T-helper 17 cell (primary cell): ENCODE data around the gene MAOA. TPM values are rescaled to one million over a fixed set of nuclear protein-coding genes. Genes with fewer than 3 reads are reported as not detected.
A peak's percentile ranks its signal among the peaks of the same experiment; 100 is the strongest.
"Not testable (repeated sequence)": the region's sequence is repeated elsewhere in the genome, so short reads cannot be mapped to it uniquely, and the experiment has no call there.

Experiments
- ATAC-seq: fragments of 150-1000 bp; cut with Tn5 transposase; 2 replicates; pipeline ENCODE4 v1.10.0; 2021; ENCODE audit warnings: mild to moderate bottlenecking, moderate library complexity
- DNase-seq, 3 donors: peaks; one replicate each; pipeline versions ENCODE4 v3.0.0 to v3.0.0-alpha.2; 2020 to 2021
- H3K9me3 ChIP-seq: one replicate; pipeline ENCODE4 v1.7.0; 2013; ENCODE audit warnings: low read length, mild to moderate bottlenecking; ENCODE audit not compliant: control insufficient read depth, poor library complexity, severe bottlenecking
- H3K27ac Mint-ChIP-seq: one replicate; pipeline ENCODE4 v1.8.0; 2022; ENCODE audit warnings: mild to moderate bottlenecking, moderate library complexity, mixed read lengths
- H3K27me3 Mint-ChIP-seq: one replicate; pipeline ENCODE4 v1.8.0; 2022; ENCODE audit warnings: mixed read lengths
- H3K36me3 Mint-ChIP-seq: one replicate; pipeline ENCODE4 v1.8.0; 2022; ENCODE audit warnings: low read depth, mixed read lengths
- H3K4me1 Mint-ChIP-seq: one replicate; pipeline ENCODE4 v1.8.0; 2022; ENCODE audit warnings: mild to moderate bottlenecking, mixed read lengths
- H3K4me3 Mint-ChIP-seq: one replicate; pipeline ENCODE4 v1.8.0; 2022; ENCODE audit warnings: mild to moderate bottlenecking, moderate library complexity, mixed read lengths
- total RNA-seq, 4 donors: library from RNA in 2 of 4; stranded (reverse) in 2 of 4; gene quantifications; one replicate each; pipeline ENCODE4 v1.2.3 and lab custom pipeline; 2022 to 2026

The MAOA gene
- under 1 TPM in 1 of 2 donors, not detected in 1; 0.10 TPM for total RNA-seq
- 0.60 to 0.93 reads per million in 2 donors for total RNA-seq (lab: John Stamatoyannopoulos, UW)

GRCh38 chrX:43656005-43656494, at the start of gene MAOA:
Gene MAOA, plus strand, starts transcription at chrX:43656299. Its CDS starts 43 bp downstream, at chrX:43656342.
- Mint-ChIP-seq H3K4me3 (peak within 1 kb of the TSS; percentile 89), H3K27ac (peak within 1 kb of the TSS; percentile 88), H3K27me3 (no peaks in the 10 kb centered on the region), H3K36me3 (no peaks in the 10 kb centered on the region), H3K4me1 (peaks cover 9% of the 10 kb centered on the region)
- ATAC-seq (no peak), DNase-seq (peak; percentile 4 to 34 (median 21))
- H3K9me3 ChIP-seq, result no peaks in the 10 kb centered on the region

DNA sequence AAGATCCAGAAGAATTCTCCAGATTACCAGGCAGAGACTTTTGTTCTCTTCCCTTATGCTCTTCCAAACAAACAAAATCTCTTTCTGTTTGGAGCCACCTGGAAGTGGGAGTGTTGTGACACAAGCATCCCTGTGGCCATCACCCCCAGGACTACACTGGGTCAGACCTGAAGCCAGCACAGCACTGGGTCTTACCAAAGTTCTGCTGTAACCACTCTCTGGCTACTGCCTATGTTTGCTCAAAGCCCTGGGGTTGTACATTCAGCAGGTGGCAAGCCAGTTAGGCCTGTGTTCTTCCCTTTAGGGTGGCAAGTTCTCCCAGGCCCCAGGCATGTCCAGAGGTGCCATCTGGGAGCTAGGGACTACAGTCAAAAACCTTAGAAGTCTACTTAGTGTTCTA, 43.7 kb upstream of the MAOA start:
- ATAC-seq (no peak), DNase-seq (no peak)
- peaks cover 14% of the 10 kb centered on the region for H3K27me3 Mint-ChIP-seq
- no peaks in the 10 kb centered on the region for H3K9me3 ChIP-seq
- peaks cover 4% of the 10 kb centered on the region for H3K36me3 Mint-ChIP-seq
- H3K27ac Mint-ChIP-seq, result no peak overlapping the region
- H3K4me3 Mint-ChIP-seq, result no peak overlapping the region
- no peaks in the 10 kb centered on the region for H3K4me1 Mint-ChIP-seq

GRCh38 chrX:43615660-43616059, 40.4 kb upstream of the MAOA start:
- Mint-ChIP-seq H3K27me3 (peaks cover 14% of the 10 kb centered on the region), H3K4me3 (no peak overlapping the region), H3K36me3 (peaks cover 4% of the 10 kb centered on the region)

GRCh38 chrX:43618366-43619205, 37.5 kb upstream of the MAOA start:
- DNase-seq (no peak), ATAC-seq (no peak)
- Mint-ChIP-seq H3K4me1 (peaks cover 2% of the 10 kb centered on the region), H3K4me3 (no peak overlapping the region), H3K36me3 (peaks cover 4% of the 10 kb centered on the region), H3K27me3 (peaks cover 14% of the 10 kb centered on the region), H3K27ac (no peak overlapping the region)
- no peaks in the 10 kb centered on the region for H3K9me3 ChIP-seq

More at GRCh38 chrX:43615660-43616059, 40.4 kb upstream of the MAOA start:
- peaks cover 2% of the 10 kb centered on the region for H3K4me1 Mint-ChIP-seq
- no peak overlapping the region for H3K27ac Mint-ChIP-seq
- no peaks in the 10 kb centered on the region for H3K9me3 ChIP-seq
- DNase-seq (no peak), ATAC-seq (no peak)

DNA sequence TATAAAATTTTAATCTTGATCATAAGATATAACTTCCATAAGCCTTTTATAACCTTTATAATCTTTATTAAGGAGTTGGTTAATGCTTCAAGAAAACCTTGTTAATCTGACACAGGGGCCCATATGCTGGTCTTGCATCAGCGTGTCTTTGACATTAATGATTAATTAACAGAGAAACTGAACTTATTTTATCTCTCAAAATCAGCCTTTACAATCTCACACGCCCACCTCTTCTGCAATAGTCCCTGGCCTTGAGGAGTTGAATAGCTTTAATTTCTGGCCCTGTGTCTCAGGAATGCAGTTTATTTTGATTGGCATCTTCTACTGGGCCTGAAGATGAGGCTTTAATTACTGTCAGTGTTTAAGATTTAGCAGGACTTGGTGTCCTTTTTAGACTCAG, 36.2 kb upstream of the MAOA start:
- not testable (repeated sequence) for H3K4me3 Mint-ChIP-seq, H3K9me3 ChIP-seq, ATAC-seq, H3K27ac Mint-ChIP-seq, DNase-seq, H3K36me3 Mint-ChIP-seq, H3K4me1 Mint-ChIP-seq
- H3K27me3 Mint-ChIP-seq, result peaks cover 14% of the 10 kb centered on the region

DNA sequence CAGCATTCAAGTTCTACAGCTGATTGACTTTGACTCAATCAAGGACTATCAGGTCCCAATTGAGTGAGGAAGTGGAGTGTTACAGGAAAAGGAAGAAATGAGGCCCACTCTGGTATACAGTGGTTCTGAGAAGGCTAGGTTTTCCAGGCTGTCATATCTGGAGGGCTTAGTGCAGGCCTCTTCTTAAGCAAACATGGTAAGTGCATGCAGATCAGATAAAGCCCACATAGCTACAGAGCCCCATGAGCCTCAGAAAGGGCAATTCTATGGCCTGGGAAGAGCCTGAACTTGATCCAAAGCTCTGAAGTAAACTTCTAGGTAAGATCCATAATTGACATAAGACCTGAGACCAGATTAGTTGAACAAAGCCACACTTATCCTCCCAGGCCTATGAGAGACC, 29.0 kb upstream of the MAOA start:
- H3K4me1 Mint-ChIP-seq, result no peaks in the 10 kb centered on the region
- H3K36me3 Mint-ChIP-seq, result no peaks in the 10 kb centered on the region
- no peak overlapping the region for H3K4me3 Mint-ChIP-seq
- no peaks in the 10 kb centered on the region for H3K27me3 Mint-ChIP-seq
- ATAC-seq, result no peak
- no peak overlapping the region for H3K27ac Mint-ChIP-seq
- DNase-seq, result no peak
- no peaks in the 10 kb centered on the region for H3K9me3 ChIP-seq

DNA sequence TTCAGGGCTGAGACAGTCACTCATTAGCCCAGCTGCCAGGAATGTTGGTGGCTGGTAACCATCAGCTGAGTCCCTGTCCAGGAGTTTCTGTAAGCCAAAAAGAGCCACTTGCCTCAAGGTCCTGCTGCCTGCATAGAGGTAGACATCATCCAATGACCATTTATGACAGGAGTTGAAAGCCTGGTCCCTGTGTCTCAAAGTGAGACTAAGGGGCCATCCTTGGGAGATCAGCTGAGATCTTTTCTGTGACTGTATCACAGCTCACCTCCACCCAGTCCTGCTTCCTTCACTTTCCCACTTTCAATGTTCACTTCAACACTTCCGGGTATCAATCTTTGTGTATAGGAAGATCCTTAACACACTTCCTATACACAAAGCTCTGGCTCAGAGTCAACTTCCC, 28.4 kb upstream of the MAOA start:
- Mint-ChIP-seq H3K4me1 (no peaks in the 10 kb centered on the region), H3K4me3 (no peak overlapping the region), H3K27me3 (no peaks in the 10 kb centered on the region), H3K27ac (no peak overlapping the region), H3K36me3 (no peaks in the 10 kb centered on the region)
- DNase-seq (no peak), ATAC-seq (no peak)
- H3K9me3 ChIP-seq, result no peaks in the 10 kb centered on the region

DNA sequence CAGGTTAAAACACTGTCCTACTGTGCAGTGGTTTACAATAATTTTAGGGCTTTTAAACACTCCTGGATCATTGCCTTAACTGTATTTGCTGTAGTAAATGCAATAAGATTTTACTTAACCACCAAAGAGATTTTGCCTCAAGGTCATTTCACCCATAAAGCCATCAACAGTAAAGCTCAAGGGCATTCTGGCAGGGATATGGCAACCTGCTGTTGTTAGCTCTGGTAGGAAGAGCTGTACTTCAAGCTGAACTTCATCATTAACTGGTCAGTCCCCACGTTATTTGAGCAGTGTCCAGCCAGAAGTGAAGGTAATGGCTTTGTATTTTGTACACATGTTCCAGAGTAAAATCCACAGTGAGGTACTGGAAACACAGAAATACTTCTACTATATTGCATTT, 26.9 kb upstream of the MAOA start:
- no peak for ATAC-seq
- H3K36me3 Mint-ChIP-seq, result no peaks in the 10 kb centered on the region
- H3K9me3 ChIP-seq, result no peaks in the 10 kb centered on the region
- no peak overlapping the region for H3K27ac Mint-ChIP-seq
- H3K4me3 Mint-ChIP-seq, result no peak overlapping the region
- no peaks in the 10 kb centered on the region for H3K4me1 Mint-ChIP-seq
- DNase-seq, result no peak
- no peaks in the 10 kb centered on the region for H3K27me3 Mint-ChIP-seq

DNA sequence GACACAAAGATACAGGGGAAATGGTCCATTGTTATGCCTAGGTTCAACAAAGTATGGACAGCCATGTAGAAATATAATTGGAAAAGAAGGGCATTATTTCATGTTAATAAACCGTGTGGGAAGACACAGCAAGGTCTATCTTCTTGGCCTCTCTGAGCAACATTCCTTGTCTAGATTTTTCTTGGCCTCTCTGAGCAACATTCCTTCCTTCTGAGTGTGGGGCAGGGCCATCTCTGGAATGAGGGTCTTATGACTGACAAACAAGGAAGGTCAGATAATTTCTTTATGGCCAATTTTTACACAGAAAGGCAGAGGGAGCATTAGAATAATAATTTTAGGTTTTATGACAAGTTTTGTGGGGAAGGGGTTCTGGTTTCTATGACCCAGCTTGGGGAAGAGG, 24.3 kb upstream of the MAOA start:
- Mint-ChIP-seq H3K27ac (no peak overlapping the region), H3K4me3 (no peak overlapping the region), H3K4me1 (no peaks in the 10 kb centered on the region), H3K36me3 (no peaks in the 10 kb centered on the region), H3K27me3 (peaks cover 10% of the 10 kb centered on the region)
- no peak for ATAC-seq
- no peak for DNase-seq
- H3K9me3 ChIP-seq, result no peaks in the 10 kb centered on the region

- ATAC-seq, result no peak
- H3K4me3 Mint-ChIP-seq, result no peak overlapping the region
- no peaks in the 10 kb centered on the region for H3K4me1 Mint-ChIP-seq
- peaks cover 10% of the 10 kb centered on the region for H3K27me3 Mint-ChIP-seq
- DNase-seq, result no peak
- H3K27ac Mint-ChIP-seq, result no peak overlapping the region
- H3K9me3 ChIP-seq, result no peaks in the 10 kb centered on the region
- no peaks in the 10 kb centered on the region for H3K36me3 Mint-ChIP-seq
Observed at GRCh38 chrX:43633081-43633480, 23.0 kb upstream of the MAOA start.

DNA sequence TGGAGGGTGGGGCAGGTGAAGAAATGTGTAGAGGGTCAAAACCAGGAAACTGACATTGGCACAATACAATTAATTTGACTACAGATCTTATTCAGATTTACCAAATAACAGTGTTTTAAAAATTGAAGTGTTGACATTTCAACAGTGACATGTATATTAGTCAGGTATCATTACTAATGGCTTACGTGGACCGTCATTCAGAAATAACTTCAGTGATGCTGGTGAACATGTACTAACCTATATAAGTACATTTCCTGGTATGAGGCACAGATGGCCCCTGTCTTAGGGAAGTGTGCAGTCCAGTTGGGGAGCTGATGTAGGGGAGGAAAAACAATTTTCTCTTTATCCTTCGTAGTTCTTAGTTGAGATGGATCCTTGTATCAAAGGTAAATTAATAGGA, 22.3 kb upstream of the MAOA start:
- no peak overlapping the region for H3K27ac Mint-ChIP-seq
- H3K4me3 Mint-ChIP-seq, result no peak overlapping the region
- no peaks in the 10 kb centered on the region for H3K36me3 Mint-ChIP-seq
- DNase-seq (no peak), ATAC-seq (no peak)
- H3K4me1 Mint-ChIP-seq, result no peaks in the 10 kb centered on the region
- no peaks in the 10 kb centered on the region for H3K9me3 ChIP-seq
- H3K27me3 Mint-ChIP-seq, result peaks cover 10% of the 10 kb centered on the region

DNA sequence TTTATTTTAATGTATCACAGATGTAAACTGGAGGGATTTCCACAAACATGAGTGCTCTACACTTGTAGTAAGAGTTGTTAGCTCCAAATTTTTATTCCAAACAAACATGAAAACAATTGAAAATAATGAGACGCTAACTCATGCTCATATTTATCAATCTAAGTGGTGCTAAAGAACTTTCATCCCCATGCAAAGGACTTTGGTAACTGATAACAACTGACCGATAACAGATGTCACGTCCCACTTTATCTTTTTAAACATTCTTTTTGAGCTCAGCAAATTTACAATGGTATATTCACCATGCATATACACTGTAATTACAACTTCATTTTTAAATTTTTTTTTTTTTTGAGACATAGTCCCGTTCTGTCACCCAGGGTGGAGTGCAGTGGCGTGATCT, 15.6 kb upstream of the MAOA start:
- ATAC-seq, result no peak
- H3K4me1 Mint-ChIP-seq, result no peaks in the 10 kb centered on the region
- no peak overlapping the region for H3K27ac Mint-ChIP-seq
- no peak for DNase-seq
- peaks cover 11% of the 10 kb centered on the region for H3K27me3 Mint-ChIP-seq
- no peaks in the 10 kb centered on the region for H3K9me3 ChIP-seq
- H3K4me3 Mint-ChIP-seq, result no peak overlapping the region
- no peaks in the 10 kb centered on the region for H3K36me3 Mint-ChIP-seq

GRCh38 chrX:43641691-43642090, 14.4 kb upstream of the MAOA start:
- no peaks in the 10 kb centered on the region for H3K9me3 ChIP-seq
- ATAC-seq, result no peak
- no peaks in the 10 kb centered on the region for H3K4me1 Mint-ChIP-seq
- no peak overlapping the region for H3K4me3 Mint-ChIP-seq
- no peak for DNase-seq
- peaks cover 7% of the 10 kb centered on the region for H3K27me3 Mint-ChIP-seq
- no peak overlapping the region for H3K27ac Mint-ChIP-seq
- H3K36me3 Mint-ChIP-seq, result no peaks in the 10 kb centered on the region

DNA sequence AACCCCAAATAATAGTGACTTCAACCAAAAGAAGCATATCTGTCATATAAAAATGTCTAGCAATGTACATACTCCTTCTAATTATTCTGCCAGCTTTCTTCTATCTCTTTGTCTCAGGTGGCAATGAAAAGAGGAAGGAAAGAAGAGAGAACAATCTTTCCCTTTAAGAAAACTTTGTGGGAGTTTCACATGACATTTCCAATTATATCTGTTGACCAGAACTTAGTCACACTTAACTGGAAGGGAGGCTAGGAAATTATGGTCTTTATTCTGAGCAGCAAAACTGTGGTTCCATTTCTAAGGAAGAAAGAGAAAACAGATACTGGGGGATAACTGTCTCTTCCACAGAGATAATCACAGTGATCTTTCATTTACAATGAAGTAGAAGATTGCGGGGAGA, 12.9 kb upstream of the MAOA start:
- H3K4me3 Mint-ChIP-seq, result no peak overlapping the region
- H3K4me1 Mint-ChIP-seq, result no peaks in the 10 kb centered on the region
- H3K27ac Mint-ChIP-seq, result no peak overlapping the region
- ATAC-seq, result no peak
- no peaks in the 10 kb centered on the region for H3K36me3 Mint-ChIP-seq
- no peak for DNase-seq
- H3K9me3 ChIP-seq, result no peaks in the 10 kb centered on the region
- H3K27me3 Mint-ChIP-seq, result peaks cover 7% of the 10 kb centered on the region
